ENCODE results near the gene OR5K3.

The OR5K3 gene, protein sequence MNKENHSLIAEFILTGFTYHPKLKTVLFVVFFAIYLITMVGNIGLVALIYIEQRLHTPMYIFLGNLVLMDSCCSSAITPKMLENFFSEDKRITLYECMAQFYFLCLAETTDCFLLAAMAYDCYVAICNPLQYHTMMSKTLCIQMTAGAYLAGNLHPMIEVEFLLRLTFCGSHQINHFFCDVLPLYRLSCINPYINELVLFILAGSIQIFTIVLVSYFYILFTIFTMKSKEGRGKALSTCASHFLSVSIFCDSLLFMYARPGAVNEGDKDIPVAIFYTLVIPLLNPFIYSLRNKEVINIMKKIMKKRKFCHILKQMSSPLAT

DNA sequence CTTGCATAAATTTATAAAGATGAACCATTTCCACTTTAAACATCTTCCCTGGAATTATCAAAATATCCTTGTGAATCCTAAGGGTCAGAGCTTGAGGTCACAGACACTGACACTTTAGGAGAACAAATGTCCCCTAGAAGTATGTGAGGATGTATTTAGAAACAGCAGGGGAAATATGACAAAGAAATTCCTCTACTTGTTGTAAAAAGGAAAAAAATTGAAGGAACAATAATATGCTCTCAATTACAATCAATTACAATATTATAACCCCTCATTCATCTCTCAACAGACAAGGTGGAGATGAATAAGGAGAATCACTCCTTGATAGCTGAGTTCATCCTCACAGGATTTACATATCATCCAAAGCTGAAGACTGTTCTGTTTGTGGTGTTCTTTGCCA lies at the start of gene OR5K3:
Gene OR5K3 (plus strand): TSS at position 301 of the 400 bp plus-strand sequence. CDS start 0 bp downstream, at position 301.
- no peak for TF ChIP-seq GATA3 (IDR thresholded peaks at IDR 0.05; ENCODE audit: low read depth, low read length)
- no peak for TF ChIP-seq GATA2 (IDR thresholded peaks at IDR 0.05; ENCODE audit: low read depth, low read length)

DNA sequence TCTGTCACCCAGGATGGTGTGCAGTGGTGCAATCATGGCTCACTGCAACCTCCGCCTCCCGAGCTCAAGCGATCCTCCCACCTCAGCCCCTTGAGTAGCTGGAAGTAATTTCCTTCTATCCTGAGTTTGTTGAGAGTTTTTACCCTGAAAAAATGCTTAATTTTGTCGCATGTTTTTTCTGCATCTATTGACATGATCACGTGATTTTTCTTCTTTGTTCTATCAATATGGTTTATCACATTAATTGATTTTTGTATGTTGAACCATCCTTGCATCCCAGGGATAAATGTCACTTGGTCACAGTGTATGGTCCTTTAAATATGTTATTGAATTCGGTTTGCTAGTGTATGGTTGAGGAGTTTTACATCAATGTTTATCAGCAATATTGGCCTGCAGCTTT lies 48.7 kb upstream of the OR5K3 start:
- TF ChIP-seq GATA2 (IDR thresholded peaks at IDR 0.05; ENCODE audit: low read depth, low read length), result no peak

DNA sequence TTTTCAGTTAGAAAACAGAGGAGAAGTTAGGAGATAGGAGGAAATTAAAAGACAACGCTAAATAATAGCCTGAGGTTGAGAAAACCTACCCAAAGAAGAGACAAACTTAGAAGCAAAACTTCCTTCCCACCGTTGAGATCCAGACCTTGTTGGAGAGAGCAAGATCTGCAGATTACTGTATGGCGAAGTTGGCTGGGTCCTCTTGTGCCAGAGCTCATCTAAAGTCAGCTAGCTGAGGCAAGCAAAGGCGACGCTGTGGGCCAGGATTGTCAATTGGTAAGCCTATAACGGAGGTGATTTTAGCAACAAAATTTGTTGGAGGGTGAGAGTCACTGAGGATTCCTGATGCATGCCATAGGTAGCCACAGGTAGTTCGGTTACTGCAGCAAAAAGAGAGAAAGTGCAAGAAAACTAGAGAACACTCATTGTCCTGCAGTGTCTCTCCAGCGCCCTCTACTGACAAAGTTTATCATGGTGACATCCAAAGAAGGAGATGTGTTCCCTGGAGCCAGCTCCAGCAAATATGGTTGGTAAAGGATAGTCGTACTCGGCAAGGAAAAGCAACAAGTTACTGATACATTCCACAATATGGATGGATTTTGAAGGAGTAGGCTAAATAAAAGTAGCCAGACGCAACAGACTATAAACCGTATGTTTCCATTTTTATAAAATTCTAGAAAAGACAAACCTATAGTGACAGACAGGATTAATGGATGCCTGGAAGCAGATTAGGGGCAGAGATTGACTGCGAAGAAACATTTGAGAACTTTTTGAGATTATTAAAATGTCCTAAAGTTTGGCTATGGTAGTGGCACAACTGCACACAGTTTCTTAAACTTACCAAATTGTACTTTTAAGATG lies 46.6 kb upstream of the OR5K3 start:
- no peak for TF ChIP-seq GATA2 (IDR thresholded peaks at IDR 0.05; ENCODE audit: low read depth, low read length)
- TF ChIP-seq GATA3 (IDR thresholded peaks at IDR 0.05; ENCODE audit: low read depth, low read length), result no peak

DNA sequence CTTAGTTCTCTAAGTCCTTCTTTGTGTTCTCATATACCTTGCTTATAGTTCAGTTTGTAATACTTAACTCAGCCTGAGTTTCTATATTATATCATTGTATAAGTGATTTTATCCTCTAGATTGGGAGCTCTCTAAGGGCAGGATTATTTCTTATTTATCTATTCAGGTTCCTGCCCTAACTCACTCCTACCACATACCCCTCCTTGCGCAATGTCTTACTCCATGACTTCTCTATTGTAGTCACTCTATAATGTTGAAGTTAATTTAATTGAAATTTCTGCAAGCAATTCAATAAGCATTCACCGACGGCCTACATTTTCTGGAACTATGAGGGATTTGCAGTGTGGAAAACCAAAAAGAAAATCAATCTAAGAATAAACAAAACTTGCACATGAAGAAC lies 40.4 kb upstream of the OR5K3 start:
- TF ChIP-seq GATA3 (IDR thresholded peaks at IDR 0.05; ENCODE audit: low read depth, low read length) (no peak), GATA2 (IDR thresholded peaks at IDR 0.05; ENCODE audit: low read depth, low read length) (no peak)

DNA sequence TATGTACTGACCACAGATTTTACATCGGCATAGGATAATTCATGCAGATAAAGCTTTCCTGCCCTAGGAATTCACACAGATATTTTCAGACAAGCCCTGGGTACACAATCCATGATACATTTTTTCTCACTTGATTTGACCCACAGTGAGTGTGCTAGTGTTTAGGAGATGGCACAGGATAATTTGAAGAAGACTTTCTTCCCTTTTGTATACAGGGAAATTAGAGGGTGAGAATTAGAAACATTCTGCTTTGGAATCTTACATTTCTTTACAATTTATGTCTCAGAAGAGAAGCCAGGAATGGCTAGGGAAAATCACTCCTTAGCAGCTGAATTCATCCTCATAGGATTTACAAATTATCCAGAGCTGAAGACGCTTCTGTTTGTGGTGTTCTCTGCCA lies 36.9 kb upstream of the OR5K3 start, which contains the start of gene OR5K4:
Gene OR5K4 (plus strand): TSS at position 301 of the 400 bp plus-strand sequence. CDS start 0 bp downstream, at position 301.
- TF ChIP-seq GATA3 (IDR thresholded peaks at IDR 0.05; ENCODE audit: low read depth, low read length) (no peak), GATA2 (IDR thresholded peaks at IDR 0.05; ENCODE audit: low read depth, low read length) (no peak)

DNA sequence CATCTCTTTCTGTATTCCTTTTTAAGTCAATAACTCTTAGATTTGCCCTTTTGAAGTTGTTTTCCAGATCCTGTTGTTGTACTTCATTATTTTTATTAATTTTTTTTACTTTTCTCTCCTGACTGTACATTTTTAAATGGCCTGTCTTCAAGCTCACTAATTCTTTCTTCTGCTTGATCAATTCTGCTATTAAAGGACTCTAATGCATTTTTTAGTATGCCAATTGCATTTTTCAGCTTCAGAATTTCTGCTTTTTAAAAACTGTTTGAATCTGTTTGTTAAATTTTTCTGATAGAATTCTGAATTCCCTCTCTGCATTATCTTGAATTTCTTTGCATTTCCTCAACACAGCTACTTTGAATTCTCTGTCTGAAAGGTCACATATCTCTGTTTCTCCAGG lies 31.2 kb upstream of the OR5K3 start:
- no peak for TF ChIP-seq GATA2 (IDR thresholded peaks at IDR 0.05; ENCODE audit: low read depth, low read length)
- TF ChIP-seq GATA3 (IDR thresholded peaks at IDR 0.05; ENCODE audit: low read depth, low read length), result no peak

DNA sequence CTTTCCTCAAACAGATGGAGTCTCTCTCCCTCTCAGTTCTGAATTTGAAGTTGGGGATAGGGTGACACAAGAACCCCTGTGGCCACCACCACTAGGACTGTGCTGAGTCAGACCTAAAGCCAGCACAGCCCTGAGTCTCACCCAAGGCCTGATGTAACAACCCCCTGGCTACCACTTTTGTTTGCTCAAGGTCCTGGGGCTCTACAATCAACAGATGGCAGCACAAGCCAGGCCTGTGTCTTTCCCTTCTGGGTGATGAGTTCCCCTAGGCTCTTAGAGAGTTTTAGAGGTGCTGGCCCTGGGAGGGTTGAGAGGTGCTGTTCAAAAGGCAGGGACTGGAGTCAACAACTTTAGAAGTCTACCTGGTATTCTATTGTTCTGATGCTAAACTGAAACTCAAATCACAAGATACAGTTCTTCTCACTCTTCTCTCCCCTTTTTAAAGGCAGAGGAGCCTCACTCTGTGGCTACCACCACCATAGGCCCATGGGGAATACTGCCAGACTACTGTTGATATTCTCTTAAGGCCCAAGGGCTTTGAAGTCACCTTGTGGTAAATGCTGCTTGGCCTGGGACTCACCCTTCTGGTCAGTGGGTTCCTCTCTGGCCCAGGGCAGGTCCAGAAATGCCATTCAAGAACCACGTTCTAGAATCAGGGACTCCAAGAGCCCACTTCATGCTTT lies 30.3 kb upstream of the OR5K3 start:
- TF ChIP-seq GATA2 (IDR thresholded peaks at IDR 0.05; ENCODE audit: low read depth, low read length), result no peak
- no peak for TF ChIP-seq GATA3 (IDR thresholded peaks at IDR 0.05; ENCODE audit: low read depth, low read length)

DNA sequence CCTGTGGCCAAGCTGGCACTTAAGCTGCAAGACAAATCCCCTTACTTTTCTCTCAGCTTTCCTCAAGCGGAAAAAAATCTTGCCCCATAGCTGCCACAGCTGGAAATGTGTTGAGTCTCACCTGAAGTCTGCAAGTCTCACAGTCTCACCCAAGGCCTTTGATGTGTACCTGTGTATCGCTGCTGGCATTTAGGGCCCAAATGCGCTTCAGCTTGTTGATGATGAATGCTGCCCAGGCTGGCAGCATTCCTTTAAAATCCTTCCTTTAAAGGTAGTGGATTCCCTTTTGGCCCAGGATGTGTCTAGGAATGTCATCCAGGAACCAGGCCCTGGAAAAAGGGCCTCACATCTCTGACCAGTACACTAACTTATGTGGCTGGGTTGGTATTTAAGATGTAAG lies 29.8 kb upstream of the OR5K3 start:
- no peak for TF ChIP-seq GATA3 (IDR thresholded peaks at IDR 0.05; ENCODE audit: low read depth, low read length)
- no peak for TF ChIP-seq GATA2 (IDR thresholded peaks at IDR 0.05; ENCODE audit: low read depth, low read length)

DNA sequence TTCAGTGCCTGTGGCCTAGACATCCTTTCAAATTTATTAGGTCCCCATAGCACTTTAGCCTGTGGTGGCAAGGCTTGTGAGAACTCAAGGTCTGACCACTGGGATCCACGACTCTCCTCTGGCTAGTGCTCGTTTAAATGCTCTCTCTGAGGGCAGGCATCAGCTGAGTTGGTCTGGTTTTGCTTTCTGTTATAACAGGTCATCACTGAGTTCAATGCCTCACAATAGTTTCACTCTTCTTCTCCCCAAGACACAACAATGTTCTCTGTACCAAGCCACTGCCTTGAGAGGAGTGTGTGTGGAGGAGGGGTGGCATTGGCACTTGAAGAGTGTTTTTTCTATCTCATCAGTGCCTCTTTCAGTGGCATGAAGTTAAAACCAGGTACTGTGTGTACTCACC lies 29.2 kb upstream of the OR5K3 start:
- no peak for TF ChIP-seq GATA2 (IDR thresholded peaks at IDR 0.05; ENCODE audit: low read depth, low read length)
- no peak for TF ChIP-seq GATA3 (IDR thresholded peaks at IDR 0.05; ENCODE audit: low read depth, low read length)

DNA sequence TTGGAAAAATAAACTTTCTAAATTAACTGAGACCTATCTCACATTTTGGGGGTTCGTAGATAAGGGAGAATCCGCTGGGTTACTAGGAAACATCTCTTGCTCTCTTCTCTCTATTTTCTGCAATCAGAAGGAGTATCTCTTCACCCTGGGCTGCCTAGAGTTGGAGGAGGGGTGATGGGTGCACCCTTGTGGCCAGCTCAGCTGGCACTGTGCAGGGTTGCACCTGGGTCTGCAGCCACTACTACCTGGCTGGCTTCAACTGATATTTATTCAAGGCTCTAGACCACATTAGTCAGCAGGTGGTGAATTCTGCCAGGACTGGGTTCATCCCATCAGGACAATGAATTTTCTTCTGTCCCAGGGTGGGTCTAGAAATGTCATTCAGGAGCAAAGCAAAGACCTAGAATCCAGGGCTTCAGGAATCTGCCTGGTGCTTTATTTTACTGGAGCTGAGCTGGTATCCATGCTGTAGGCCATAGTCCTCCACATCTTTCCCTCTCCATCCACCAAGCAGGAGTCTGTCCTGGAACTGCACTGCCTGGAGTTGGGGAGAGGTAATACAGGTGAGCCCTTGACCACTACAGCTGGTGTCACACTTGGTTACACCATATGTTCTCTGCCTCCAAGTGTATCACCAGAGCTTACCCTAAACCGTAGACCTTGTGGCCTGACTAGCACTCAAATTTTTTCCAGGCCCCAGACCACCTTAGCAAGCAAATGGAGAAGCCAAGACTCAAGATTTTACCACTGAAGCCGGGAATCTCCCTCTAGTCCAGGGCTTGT lies 22.8 kb upstream of the OR5K3 start:
- TF ChIP-seq GATA2 (IDR thresholded peaks at IDR 0.05; ENCODE audit: low read depth, low read length), result no peak
- TF ChIP-seq GATA3 (IDR thresholded peaks at IDR 0.05; ENCODE audit: low read depth, low read length), result no peak

DNA sequence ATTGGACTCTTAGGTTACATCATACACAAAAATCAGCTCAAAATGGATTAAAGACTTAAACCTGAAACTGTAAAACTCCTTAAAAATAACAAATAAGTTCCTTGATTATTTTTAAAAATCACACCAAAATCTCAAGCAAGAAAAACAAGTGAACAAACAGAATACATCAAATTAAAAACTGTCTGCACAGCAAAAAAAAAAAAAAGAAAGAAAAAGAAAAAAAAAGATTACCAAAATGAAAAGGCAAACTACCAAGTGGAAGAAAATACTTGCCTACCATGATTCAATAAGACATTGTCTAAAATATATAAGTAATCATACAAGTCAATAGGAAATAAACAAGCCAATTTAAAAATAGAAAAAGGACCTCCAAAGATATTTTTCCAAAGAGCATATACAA lies 19.3 kb upstream of the OR5K3 start:
- TF ChIP-seq GATA3 (IDR thresholded peaks at IDR 0.05; ENCODE audit: low read depth, low read length) (no peak), GATA2 (IDR thresholded peaks at IDR 0.05; ENCODE audit: low read depth, low read length) (no peak)

DNA sequence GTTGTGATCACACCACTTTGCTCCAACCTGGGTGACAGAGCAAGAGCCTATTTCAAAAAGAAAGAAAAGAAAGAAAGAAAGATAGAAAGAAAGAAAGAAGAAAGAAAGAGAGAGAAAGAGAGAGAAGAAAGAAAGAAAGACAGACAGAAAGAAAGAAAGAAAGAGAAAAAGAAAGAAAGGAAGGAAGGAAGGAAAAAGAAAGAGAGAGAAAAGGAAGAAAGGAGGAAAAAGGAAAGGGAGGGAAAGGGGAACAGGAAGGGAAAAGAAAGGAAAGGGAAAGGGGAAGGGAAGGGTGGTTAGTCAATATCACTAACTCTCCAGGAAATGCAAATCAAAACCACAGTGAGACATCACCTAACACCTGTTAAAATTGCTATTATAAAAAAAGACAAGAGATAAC lies 18.6 kb upstream of the OR5K3 start:
- no peak for TF ChIP-seq GATA3 (IDR thresholded peaks at IDR 0.05; ENCODE audit: low read depth, low read length)
- TF ChIP-seq GATA2 (IDR thresholded peaks at IDR 0.05; ENCODE audit: low read depth, low read length), result no peak

DNA sequence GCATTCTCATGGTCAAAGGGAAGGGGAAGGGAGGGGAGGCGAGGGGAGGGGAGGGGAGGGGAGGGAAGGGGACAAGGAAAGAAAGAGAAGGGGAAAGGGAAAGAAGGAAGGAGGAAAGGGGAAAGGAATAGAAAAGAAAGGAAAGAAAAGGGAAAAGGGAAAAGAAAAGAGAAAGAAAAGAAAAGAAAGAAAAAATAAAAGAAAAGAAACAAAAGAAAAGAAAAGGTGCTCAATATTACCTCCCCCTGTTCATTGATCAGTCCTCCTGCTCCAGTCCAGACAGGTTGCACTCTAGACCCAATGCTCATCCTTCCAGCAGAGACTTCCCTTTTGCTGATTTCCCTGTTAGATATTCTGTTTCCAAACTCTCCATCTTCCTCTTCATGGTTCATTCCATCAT lies 18.0 kb upstream of the OR5K3 start:
- TF ChIP-seq GATA3 (IDR thresholded peaks at IDR 0.05; ENCODE audit: low read depth, low read length) (no peak), GATA2 (IDR thresholded peaks at IDR 0.05; ENCODE audit: low read depth, low read length) (no peak)

DNA sequence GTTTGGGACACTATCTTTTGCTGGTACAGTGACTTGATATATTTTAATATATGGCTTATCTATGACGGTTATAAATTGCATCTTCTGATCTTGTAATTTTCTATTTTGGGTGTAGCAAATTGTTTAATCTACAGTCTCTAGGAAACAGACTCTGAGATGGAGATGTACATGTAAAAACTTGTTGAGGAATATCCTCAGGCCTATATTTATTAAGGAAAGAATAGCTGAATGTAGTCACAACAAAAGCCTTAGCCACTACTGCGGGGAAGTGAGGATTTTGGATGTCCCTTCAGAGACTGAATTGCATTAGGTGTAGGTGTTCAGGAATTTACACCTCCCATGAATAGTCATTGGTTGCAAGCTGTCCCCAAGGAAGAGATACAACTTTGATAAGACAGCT lies 13.8 kb upstream of the OR5K3 start:
- TF ChIP-seq GATA2 (IDR thresholded peaks at IDR 0.05; ENCODE audit: low read depth, low read length), result no peak
- TF ChIP-seq GATA3 (IDR thresholded peaks at IDR 0.05; ENCODE audit: low read depth, low read length), result no peak
